ENCODE results near the gene PRRT2.

PRRT2 gene

DNA sequence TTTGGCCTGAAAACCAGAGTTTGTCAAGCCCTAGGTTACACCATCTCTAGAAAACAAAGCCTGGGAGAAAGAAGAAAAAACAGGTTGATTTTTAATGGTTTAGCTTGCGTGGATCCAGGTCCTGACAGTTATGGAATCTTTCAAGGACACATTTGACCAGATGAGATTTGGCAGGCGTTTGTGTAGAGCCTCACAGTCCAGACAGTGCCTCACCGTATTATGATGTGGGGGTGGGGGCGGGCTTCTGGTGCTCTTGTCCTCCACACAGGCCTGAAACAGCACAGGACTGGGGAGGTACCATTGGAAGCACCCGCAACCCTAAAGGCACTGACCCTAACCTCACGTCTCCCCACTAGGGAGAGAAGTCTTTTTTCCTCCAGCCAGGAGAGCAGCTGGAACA, 27.8 kb downstream of the PRRT2 start:
- no peak for DNase-seq (ENCODE audit: low read depth)
- TF ChIP-seq, protein P1, sequence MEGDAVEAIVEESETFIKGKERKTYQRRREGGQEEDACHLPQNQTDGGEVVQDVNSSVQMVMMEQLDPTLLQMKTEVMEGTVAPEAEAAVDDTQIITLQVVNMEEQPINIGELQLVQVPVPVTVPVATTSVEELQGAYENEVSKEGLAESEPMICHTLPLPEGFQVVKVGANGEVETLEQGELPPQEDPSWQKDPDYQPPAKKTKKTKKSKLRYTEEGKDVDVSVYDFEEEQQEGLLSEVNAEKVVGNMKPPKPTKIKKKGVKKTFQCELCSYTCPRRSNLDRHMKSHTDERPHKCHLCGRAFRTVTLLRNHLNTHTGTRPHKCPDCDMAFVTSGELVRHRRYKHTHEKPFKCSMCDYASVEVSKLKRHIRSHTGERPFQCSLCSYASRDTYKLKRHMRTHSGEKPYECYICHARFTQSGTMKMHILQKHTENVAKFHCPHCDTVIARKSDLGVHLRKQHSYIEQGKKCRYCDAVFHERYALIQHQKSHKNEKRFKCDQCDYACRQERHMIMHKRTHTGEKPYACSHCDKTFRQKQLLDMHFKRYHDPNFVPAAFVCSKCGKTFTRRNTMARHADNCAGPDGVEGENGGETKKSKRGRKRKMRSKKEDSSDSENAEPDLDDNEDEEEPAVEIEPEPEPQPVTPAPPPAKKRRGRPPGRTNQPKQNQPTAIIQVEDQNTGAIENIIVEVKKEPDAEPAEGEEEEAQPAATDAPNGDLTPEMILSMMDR (IDR thresholded peaks at IDR 0.05; ENCODE audit: insufficient read depth, low read depth, low read length, missing control alignments), result no peak
- no peak overlapping the region for H3K4me3 ChIP-seq (ENCODE audit: low read length)

DNA sequence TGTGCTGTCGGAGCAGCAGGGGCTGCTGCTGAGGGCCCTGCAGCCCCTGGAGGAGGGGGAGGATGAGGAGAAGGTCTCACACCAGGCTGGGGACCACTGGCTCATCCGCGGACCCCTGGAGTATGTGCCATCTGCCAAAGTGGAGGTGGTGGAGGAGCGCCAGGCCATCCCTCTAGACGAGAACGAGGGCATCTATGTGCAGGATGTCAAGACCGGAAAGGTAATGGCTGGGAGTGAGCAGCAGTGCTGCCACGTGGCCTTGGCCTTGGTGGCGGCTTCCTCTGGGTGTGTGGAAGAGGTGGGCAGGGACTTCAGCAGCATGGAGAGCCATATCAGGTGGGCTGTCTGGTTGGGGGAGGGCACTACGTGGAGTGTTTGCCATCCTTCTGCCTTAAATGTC, 28.2 kb downstream of the PRRT2 start:
- TF ChIP-seq, protein P1 (IDR thresholded peaks at IDR 0.05; ENCODE audit: insufficient read depth, low read depth, low read length, missing control alignments), result no peak
- H3K4me3 ChIP-seq (ENCODE audit: low read length), result no peak overlapping the region
- no peak for DNase-seq (ENCODE audit: low read depth)

DNA sequence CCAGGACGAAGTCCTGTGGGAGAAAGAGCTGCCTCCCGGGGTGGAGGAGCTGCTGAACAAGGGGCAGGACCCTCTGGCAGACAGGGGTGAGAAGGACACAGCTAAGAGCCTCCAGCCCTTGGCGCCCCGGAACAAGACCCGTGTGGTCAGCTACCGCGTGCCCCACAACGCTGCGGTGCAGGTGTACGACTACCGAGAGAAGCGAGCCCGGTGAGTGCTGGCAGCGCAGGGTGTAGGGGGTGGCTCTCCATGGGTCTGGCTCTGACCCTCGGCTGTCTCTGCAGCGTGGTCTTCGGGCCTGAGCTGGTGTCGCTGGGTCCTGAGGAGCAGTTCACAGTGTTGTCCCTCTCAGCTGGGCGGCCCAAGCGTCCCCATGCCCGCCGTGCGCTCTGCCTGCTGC, 29.6 kb downstream of the PRRT2 start:
- TF ChIP-seq, protein P1 (IDR thresholded peaks at IDR 0.05; ENCODE audit: insufficient read depth, low read depth, low read length, missing control alignments), result no peak
- DNase-seq (ENCODE audit: low read depth), result no peak
- no peak overlapping the region for H3K4me3 ChIP-seq (ENCODE audit: low read length)

- no peak overlapping the region for H3K4me3 ChIP-seq (ENCODE audit: low read length)
- TF ChIP-seq, protein P1 (IDR thresholded peaks at IDR 0.05; ENCODE audit: insufficient read depth, low read depth, low read length, missing control alignments), result no peak
- no peak for DNase-seq (ENCODE audit: low read depth)
Measured at GRCh38 chr16:29842732-29843346, 30.8 kb downstream of the PRRT2 start.

GRCh38 chr16:29843931-29844330, 31.9 kb downstream of the PRRT2 start:
- no peak overlapping the region for H3K4me3 ChIP-seq (ENCODE audit: low read length)
- TF ChIP-seq, protein P1 (IDR thresholded peaks at IDR 0.05; ENCODE audit: insufficient read depth, low read depth, low read length, missing control alignments), result no peak
- DNase-seq (ENCODE audit: low read depth), result no peak

DNA sequence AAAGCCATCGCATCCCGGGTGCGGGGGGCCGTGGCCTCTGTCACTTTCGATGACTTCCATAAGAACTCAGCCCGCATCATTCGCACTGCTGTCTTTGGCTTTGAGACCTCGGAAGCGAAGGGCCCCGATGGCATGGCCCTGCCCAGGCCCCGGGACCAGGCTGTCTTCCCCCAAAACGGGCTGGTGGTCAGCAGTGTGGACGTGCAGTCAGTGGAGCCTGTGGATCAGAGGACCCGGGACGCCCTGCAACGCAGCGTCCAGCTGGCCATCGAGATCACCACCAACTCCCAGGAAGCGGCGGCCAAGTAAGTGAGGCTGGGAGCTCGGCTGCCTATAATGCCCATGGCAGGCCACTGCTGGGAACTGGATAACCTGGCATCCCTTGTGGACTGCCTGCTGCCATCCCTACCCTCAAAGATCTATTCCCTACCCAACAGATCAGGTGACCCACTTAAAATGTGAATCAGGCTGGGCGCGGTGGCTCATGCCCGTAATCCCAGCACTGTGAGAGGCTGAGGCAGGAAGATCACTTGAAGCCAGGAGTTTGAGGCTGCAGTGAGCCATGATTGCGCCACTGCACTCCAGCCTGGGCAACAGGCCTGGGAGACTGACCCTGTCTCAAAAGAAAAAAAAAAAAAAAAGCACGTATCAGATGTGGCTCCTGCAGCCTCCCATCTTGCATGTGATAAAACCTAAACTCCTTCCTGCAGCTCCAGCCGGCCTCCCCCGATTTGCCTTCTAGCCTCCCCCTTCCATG, 32.8 kb downstream of the PRRT2 start:
- TF ChIP-seq, protein P1 (IDR thresholded peaks at IDR 0.05; ENCODE audit: insufficient read depth, low read depth, low read length, missing control alignments), result no peak
- H3K4me3 ChIP-seq (ENCODE audit: low read length), result no peak overlapping the region
- peak; percentile 14 for DNase-seq (ENCODE audit: low read depth)

All from epithelial cell of esophagus (primary cell).